GM18951 (cell line): Measurements from ENCODE around the gene HS1BP3.

ENCODE experiments used
- POLR2A ChIP-seq: IDR thresholded peaks from 4 replicates; pipeline ENCODE4 v1.6.1; 2011; ENCODE audit warnings: mild to moderate bottlenecking; ENCODE audit not compliant: insufficient read length, insufficient read depth; ENCODE audit errors: extremely low read depth
- in situ Hi-C: fragments of 300-500 bp; cut with MboI; formaldehyde crosslinking; loops from one replicate; pipeline ENCODE4 v1.12.0; 2022; ENCODE audit warnings: low sequenced_read_pairs, mixed read lengths, inconsistent platforms; ENCODE audit not compliant: unreplicated experiment

The HS1BP3 gene

GRCh38 chr2:20583425-20583881, 67.4 kb downstream of the HS1BP3 start:
- TF ChIP-seq POLR2A, result no peak
- in situ Hi-C loops, result no loop called here

- no peak for TF ChIP-seq POLR2A
- in situ Hi-C loops, result no loop called here
These were observed 68.2 kb downstream of the HS1BP3 start for GRCh38 chr2:20582600-20583221.

GRCh38 chr2:20580690-20581437, 70.0 kb downstream of the HS1BP3 start:
- TF ChIP-seq POLR2A, result no peak
- in situ Hi-C loops, result no loop called here

GRCh38 chr2:20579866-20580265, 71.0 kb downstream of the HS1BP3 start:
- TF ChIP-seq POLR2A, result no peak
- in situ Hi-C loops, result no loop called here

GRCh38 chr2:20578895-20579825, 71.7 kb downstream of the HS1BP3 start:
- TF ChIP-seq POLR2A, result no peak
- in situ Hi-C loops, result no loop called here

GRCh38 chr2:20578266-20578894, 72.5 kb downstream of the HS1BP3 start:
- in situ Hi-C loops, result no loop called here
- TF ChIP-seq POLR2A, result no peak

GRCh38 chr2:20577495-20578235, 73.2 kb downstream of the HS1BP3 start:
- in situ Hi-C loops, result no loop called here
- no peak for TF ChIP-seq POLR2A

GRCh38 chr2:20576598-20577115, 74.2 kb downstream of the HS1BP3 start:
- no peak for TF ChIP-seq POLR2A
- in situ Hi-C loops, result no loop called here

GRCh38 chr2:20575935-20576597, 74.8 kb downstream of the HS1BP3 start:
- in situ Hi-C loops, result no loop called here
- TF ChIP-seq POLR2A, result no peak

GRCh38 chr2:20575414-20575813, 75.5 kb downstream of the HS1BP3 start:
- in situ Hi-C loops, result no loop called here
- no peak for TF ChIP-seq POLR2A

- TF ChIP-seq POLR2A, result no peak
- in situ Hi-C loops, result no loop called here
These were observed 76.0 kb downstream of the HS1BP3 start for GRCh38 chr2:20574930-20575329.
